Stimulated activated CD4-positive, alpha-beta T cell treated with anti-CD3 and anti-CD28 coated beads, Interleukin-15, amount 100 ng/mL, for 48 hours (primary cell): ENCODE data around the gene WDR72.
"Not testable (repeated sequence)": the region's sequence is repeated elsewhere in the genome, so short reads cannot be mapped to it uniquely, and the experiment has no call there.

Experiments used
- DNase-seq, 2 donors: peaks; one replicate each; pipeline ENCODE4 v3.0.0-alpha.2; 2020; ENCODE audit warnings: low read depth in 2 of 2

The WDR72 gene

DNA sequence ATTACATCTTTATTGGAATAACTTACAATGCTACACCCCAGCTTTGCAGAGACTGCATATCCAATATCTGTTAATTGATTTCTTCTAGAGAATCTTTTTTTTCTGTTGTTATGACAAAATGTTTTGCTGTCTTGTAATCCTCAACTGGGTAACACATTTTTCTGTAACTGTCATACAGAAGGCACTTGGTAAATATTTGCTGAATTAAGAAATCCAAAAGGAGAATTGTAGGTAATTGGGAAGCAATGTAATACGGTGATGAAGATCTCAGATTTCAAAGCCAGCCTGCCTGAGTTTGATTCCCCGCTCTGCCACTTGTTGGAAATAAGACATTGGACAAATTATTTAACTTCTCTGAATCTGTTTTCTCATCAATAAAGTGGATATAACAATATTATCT, 169.1 kb downstream of the WDR72 start:
- DNase-seq, result no peak

- no peak for DNase-seq
These were observed 169.9 kb downstream of the WDR72 start for GRCh38 chr15:53589520-53590057.

GRCh38 chr15:53588773-53589172, 170.7 kb downstream of the WDR72 start:
- DNase-seq, result no peak

GRCh38 chr15:53586799-53587198, 172.7 kb downstream of the WDR72 start:
- DNase-seq, result no peak

- DNase-seq, result no peak
These were observed 177.9 kb downstream of the WDR72 start for GRCh38 chr15:53581513-53581912.

DNA sequence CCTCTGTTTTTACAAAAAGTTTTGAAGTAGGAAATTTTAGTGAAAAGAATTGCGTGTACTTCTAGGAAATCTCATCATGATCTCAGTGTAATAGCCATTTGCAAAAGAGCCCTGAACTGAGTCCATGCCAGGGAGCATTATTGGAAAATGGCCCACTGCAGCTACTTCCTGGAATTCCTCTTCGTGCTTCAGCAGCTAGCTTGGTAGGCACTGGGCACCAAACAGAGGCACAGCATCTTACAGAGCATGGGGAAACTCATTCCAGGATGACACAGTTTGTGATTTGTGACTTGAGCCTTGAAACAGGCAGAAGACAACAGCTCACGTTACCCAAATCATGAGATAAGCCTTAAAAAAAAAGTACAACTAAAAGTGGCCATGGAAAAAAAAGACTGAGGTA, 179.1 kb downstream of the WDR72 start:
- no peak for DNase-seq

DNA sequence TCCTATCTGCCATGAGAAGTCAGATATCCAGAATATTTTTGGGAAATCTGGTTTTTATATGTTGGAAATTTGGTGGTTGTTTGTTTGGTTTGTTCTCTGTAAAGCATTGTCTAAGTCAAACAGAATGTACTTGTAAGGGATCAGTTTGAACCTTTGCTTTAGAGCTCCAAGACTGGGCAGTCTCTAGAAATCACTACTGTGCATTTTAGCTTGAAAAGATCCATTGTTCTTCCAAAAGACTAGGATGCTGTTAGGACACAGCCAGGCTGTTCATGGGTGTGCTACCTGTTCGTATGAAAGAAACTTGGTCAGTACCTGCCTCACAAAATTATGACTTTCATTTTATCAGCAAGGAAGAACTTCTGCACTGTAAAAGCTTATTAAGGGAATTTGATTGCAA, 182.6 kb downstream of the WDR72 start:
- no peak for DNase-seq

DNA sequence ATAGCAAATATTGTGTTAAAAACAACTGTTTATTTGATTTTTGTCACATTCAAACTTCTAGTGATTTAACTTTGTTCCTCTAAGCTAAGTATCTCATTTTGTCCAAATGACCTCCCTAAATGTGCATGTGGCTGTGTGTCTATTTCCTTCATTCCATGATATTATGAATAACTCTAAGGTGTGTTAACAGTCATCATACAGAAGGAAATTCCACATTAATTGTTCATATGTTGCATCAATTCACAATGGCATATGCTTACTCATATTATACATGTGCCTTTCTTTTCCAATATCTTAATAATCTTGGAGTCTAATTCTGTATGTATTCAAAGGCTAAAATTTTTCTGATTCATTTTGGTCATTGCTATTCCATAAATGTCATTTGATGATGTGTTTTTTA, 186.4 kb downstream of the WDR72 start:
- no peak for DNase-seq

DNA sequence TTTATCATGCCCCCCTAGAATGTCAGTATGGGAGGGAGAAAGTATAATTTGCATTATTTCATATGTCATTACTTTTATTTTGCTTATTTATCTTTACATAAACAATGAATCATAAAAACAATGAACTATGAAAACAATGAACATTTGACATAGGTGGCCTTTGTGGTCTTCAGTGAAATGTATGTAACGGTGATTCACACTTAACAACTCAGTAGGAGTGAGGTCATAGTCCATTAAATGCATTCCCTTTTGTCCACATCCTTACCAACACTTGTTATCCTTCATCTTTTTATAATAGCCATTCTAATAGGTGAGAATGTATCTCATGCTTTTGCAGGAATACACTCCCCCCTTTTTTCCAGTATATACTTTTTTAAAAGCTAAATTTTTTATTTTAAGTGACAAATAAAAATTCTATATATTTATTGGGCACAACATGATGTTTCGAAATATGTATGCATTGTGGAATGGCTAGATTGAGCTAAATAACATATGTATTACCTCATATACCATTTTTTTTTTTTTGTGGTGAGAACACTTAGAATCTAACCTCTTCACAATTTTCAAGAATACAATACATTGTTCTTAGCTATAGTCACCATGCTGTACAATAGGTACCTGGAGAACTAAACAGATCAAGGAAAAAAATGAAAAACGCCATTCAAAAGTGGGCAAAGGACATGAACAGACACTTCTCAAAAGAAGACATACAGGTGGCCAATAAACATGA, 189.5 kb downstream of the WDR72 start:
- DNase-seq, result no peak

DNA sequence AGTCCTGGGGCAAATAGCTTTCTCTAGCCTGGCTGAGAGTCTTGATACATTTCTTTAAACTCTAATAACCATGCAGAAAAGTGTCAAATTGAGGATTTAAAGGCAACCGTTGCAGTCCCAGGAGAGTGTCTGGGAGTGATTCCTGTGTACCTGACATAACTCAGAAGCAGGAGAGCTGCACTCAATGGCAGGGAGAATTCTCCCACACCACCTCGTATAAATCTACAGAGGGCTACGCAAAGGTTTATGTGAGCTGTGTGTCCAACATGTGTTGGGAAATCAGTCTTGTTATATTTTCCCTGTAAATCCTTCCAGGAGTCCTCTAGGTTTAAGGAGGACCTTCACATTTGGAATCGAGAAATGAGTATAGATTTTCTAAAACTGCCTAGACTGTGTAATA, 192.6 kb downstream of the WDR72 start:
- DNase-seq, result no peak

GRCh38 chr15:53565721-53566120, 193.7 kb downstream of the WDR72 start:
- no peak for DNase-seq

DNA sequence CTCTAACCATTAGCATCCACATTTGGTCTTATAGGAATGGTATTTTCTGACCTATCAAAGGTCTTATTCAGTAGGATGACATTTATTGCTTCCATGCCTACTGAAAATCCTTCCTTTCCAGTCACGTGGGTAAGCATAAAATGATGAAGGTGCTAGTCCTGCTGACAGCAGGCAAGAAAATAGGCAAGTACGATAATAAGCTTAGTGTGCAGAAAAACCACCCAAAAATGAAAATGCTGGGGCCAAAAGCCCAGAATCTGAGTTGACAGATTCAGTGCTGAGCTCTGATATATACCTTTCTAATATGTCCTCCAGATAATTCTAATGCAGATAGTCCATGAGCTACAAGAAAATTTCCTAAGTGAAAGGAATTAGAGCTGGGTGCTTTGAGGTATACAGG, 194.8 kb downstream of the WDR72 start:
- no peak for DNase-seq

GRCh38 chr15:53563627-53564026, 195.8 kb downstream of the WDR72 start:
- DNase-seq, result no peak

DNA sequence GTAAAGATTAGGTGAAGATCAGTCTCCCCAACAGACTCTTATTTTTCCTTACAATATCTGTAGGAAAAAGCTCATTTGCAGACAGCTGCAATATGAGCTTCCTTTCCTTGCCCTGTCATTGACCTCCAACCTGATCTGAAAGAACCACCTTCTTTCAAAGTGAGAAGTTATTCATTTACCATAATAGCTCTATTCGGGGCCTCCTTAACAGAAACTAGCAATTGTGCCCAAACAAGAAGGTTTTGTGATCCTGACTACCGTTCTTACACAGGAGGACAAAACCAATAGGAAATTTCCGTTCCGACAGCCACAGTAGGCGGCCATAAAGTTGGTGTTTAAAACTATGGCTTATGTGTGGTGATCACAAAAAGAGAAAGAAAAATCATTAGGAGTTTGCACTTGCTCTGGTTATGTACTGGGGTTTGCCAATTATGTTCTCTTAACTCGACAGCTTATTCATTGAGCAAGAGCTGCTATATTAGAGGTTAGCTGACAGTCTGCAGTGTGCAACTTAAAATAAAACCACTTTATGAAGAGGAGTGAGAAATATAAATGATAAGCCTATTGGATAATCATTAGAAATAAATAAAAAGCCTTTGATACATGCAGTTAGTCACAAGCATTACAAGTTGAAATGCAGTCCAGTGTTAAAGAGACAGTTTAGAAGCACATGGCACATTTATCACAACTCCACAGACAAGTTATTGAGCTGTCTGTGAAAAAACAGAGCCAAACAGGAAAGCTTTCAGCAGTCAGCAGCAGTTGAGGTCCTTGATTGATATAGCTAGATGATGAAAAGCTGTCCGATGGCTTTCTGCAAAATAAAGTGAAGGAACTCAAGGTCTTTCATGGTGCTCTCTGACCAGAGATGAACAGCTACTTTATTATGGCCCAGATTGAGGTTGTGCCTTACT, 199.8 kb downstream of the WDR72 start:
- DNase-seq, result no peak

DNA sequence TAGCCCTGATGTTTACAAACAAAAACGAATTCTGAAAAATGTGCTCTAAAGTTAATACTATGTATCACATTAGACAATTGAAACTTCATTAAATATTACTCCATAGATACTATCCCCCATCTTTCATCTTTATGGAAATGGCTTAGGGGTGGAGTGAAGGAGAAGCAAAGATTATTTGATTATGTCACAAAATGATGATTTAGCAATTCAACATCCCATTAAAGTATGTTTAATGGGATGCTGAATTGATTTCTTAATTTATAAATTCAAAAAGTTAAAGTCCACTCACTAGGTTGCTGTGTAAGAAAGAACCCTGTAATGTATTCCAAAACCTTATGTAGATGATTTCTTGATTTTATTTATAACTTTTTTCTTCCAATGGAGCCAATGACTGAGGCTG, 201.1 kb downstream of the WDR72 start:
- DNase-seq, result no peak

- no peak for DNase-seq
These were observed 204.2 kb downstream of the WDR72 start for GRCh38 chr15:53555226-53555625.

- no peak for DNase-seq
These were observed 209.7 kb downstream of the WDR72 start for GRCh38 chr15:53549697-53550305.

GRCh38 chr15:53548236-53548635, 211.2 kb downstream of the WDR72 start:
- no peak for DNase-seq

DNA sequence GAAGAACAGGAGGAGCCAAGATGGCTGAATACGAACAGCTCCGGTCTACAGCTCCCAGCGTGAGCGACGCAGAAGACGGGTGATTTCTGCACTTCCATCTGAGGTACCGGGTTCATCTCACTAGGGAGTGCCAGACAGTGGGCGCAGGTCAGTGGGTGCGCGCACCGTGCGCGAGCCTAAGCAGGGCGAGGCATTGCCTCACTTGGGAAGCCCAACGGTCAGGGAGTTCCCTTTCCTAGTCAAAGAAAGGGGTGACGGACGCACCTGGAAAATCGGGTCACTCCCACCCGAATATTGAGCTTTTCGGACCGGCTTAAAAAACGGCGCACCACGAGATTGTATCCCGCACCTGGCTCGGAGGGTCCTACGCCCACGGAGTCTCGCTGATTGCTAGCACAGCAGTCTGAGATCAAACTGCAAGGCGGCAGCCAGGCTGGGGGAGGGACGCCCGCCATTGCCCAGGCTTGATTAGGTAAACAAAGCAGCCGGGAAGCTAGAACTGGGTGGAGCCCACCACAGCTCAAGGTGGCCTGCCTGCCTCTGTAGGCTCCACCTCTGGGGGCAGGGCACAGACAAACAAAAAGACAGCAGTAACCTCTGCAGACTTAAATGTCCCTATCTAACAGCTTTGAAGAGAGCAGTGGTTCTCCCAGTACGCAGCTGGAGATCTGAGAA, 218.7 kb downstream of the WDR72 start:
- not testable (repeated sequence) for DNase-seq

GRCh38 chr15:53539878-53540277, 219.6 kb downstream of the WDR72 start:
- no peak for DNase-seq

GRCh38 chr15:53536479-53537120, 222.9 kb downstream of the WDR72 start:
- no peak for DNase-seq
